ENCODE results near the gene SORT1. TPM values are rescaled to one million over a fixed set of nuclear protein-coding genes. Genes with fewer than 3 reads are reported as not detected.

SORT1 gene
- total and polyA plus RNA-seq, 2 experiments from 2014 or later: 25.0 to 27.6 TPM

DNA sequence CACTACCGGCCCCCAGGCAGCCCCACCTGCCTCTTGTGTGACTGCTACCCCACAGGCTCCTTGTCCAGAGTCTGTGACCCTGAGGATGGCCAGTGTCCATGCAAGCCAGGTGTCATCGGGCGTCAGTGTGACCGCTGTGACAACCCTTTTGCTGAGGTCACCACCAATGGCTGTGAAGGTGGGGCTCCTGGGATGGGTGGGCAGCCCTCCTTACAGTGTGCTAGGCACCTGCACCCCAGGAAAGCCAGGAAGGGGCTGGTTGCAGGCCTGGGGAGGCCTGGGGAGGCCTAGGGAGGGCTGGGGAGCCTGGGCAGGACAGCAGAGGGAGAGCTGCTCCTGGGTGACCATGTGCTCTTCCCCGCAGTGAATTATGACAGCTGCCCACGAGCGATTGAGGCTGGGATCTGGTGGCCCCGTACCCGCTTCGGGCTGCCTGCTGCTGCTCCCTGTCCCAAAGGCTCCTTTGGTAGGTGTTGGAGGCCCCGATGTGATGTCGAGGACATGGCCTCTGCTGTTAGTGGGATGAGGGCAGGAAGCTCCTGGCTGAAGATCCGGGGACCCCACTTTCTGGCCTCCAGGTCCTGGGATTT lies 131.9 kb downstream of the SORT1 start:
- no peak overlapping the region for H3K4me3 ChIP-seq
- H3K9me3 ChIP-seq (ENCODE audit: low read depth): no peaks in the 10 kb centered on the region
- no peak for DNase-seq (ENCODE audit: low read depth in 1 of 2, low spot score in 1 of 2)
- TF ChIP-seq, protein P1, sequence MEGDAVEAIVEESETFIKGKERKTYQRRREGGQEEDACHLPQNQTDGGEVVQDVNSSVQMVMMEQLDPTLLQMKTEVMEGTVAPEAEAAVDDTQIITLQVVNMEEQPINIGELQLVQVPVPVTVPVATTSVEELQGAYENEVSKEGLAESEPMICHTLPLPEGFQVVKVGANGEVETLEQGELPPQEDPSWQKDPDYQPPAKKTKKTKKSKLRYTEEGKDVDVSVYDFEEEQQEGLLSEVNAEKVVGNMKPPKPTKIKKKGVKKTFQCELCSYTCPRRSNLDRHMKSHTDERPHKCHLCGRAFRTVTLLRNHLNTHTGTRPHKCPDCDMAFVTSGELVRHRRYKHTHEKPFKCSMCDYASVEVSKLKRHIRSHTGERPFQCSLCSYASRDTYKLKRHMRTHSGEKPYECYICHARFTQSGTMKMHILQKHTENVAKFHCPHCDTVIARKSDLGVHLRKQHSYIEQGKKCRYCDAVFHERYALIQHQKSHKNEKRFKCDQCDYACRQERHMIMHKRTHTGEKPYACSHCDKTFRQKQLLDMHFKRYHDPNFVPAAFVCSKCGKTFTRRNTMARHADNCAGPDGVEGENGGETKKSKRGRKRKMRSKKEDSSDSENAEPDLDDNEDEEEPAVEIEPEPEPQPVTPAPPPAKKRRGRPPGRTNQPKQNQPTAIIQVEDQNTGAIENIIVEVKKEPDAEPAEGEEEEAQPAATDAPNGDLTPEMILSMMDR (IDR thresholded peaks at IDR 0.05; ENCODE audit: low read depth, low read length): no peak
- no peaks in the 10 kb centered on the region for H3K36me3 ChIP-seq
- H3K27ac ChIP-seq: no peak overlapping the region
- no peaks in the 10 kb centered on the region for H3K4me1 ChIP-seq (ENCODE audit: low read depth)
- no peaks in the 10 kb centered on the region for H3K27me3 ChIP-seq

DNA sequence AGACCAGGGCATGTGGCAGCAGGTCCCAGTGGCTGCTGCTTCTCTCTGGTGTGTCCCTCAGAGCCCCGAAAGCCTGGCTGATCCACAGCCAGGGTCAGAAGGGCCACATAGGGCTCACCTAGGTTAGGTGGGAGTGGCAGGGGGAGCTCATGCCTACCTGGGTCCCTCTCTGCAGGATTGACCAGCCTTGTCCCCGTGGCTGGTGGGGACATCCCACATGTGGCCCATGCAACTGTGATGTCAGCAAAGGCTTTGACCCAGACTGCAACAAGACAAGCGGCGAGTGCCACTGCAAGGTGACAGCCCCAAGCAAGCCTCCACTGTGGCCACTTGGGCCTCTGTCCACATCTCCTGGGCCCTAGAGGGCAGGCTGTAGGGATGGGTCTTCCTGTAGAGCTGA lies 132.7 kb downstream of the SORT1 start:
- H3K27me3 ChIP-seq: no peaks in the 10 kb centered on the region
- no peaks in the 10 kb centered on the region for H3K4me1 ChIP-seq (ENCODE audit: low read depth)
- TF ChIP-seq, protein P1 (IDR thresholded peaks at IDR 0.05; ENCODE audit: low read depth, low read length): no peak
- no peak for DNase-seq (ENCODE audit: low read depth in 1 of 2, low spot score in 1 of 2)
- no peak overlapping the region for H3K4me3 ChIP-seq
- H3K36me3 ChIP-seq: no peaks in the 10 kb centered on the region
- no peak overlapping the region for H3K27ac ChIP-seq
- H3K9me3 ChIP-seq (ENCODE audit: low read depth): no peaks in the 10 kb centered on the region

DNA sequence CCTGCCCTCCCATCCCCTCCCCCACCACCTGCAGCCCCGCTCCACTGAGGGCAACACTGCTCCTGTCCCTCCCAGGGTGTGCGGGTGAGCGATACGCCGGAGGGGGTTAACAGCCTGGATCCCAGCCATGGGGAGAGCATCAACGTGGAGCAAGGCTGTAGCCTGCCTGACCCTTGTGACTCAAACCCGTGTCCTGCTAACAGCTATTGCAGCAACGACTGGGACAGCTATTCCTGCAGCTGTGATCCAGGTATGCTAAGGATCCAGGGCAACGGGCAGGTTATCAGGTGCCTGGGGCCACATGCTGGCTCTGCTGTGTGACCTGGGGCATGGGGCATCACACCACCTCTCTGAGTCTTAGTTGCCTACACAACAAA lies 133.4 kb downstream of the SORT1 start:
- no peak for DNase-seq (ENCODE audit: low read depth in 1 of 2, low spot score in 1 of 2)
- Histone ChIP-seq H3K9me3 (ENCODE audit: low read depth) (no peaks in the 10 kb centered on the region), H3K4me3 (no peak overlapping the region), H3K27me3 (no peaks in the 10 kb centered on the region), H3K4me1 (ENCODE audit: low read depth) (no peaks in the 10 kb centered on the region), H3K36me3 (no peaks in the 10 kb centered on the region), H3K27ac (no peak overlapping the region)
- TF ChIP-seq, protein P1 (IDR thresholded peaks at IDR 0.05; ENCODE audit: low read depth, low read length): no peak

DNA sequence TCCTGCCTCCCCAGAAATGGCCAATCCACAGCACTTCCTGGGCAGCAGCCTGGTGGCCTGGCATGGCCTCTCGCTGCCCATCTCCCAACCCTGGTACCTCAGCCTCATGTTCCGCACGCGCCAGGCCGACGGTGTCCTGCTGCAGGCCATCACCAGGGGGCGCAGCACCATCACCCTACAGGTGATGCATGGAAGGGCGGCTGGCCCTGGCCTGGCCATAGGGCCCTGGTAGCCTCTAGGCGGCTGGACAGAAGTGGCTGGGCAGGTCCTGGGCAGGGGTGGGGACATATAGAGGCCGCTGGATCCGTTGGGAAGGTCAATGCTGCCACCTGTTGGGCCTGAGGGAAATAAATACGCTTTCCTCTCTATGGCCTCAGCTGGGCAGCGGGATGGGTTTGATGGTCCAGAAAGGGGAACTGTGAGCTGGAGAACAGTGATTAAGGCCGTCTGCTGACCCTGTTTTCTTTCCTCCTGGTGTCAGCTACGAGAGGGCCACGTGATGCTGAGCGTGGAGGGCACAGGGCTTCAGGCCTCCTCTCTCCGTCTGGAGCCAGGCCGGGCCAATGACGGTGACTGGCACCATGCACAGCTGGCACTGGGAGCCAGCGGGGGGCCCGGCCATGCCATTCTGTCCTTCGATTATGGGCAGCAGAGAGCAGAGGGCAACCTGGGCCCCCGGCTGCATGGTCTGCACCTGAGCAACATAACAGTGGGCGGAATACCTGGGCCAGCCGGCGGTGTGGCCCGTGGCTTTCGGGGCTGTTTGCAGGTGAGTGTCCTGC lies 133.9 kb downstream of the SORT1 start:
- peak; percentile 84 to 96 for DNase-seq (ENCODE audit: low read depth in 1 of 2, low spot score in 1 of 2)
- no peak overlapping the region for H3K4me3 ChIP-seq
- H3K36me3 ChIP-seq: no peaks in the 10 kb centered on the region
- H3K4me1 ChIP-seq (ENCODE audit: low read depth): no peaks in the 10 kb centered on the region
- H3K27me3 ChIP-seq: no peaks in the 10 kb centered on the region
- TF ChIP-seq, protein P1 (IDR thresholded peaks at IDR 0.05; ENCODE audit: low read depth, low read length): peak; percentile 97
- no peaks in the 10 kb centered on the region for H3K9me3 ChIP-seq (ENCODE audit: low read depth)
- H3K27ac ChIP-seq: no peak overlapping the region

DNA sequence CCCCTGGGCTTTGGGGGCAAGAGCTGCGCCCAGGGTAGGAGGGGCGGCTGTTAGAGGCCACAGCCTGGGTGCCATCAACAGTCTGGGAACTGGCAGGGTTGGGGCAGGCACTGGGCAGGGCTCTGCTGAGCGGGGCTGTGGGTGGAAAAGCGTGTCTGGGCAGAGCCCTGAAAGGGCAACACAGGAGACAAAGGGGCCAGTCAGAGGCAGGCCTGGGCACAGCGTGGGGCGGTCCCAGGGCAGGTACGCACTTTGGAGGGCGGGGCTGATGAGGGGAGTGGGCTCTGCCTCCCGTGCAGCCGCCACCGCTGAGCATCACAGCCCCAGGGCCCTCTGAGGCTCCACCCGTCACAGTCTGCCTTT lies 134.5 kb downstream of the SORT1 start:
- no peak for DNase-seq (ENCODE audit: low read depth in 1 of 2, low spot score in 1 of 2)
- H3K9me3 ChIP-seq (ENCODE audit: low read depth): no peaks in the 10 kb centered on the region
- H3K36me3 ChIP-seq: no peaks in the 10 kb centered on the region
- no peak overlapping the region for H3K4me3 ChIP-seq
- TF ChIP-seq, protein P1 (IDR thresholded peaks at IDR 0.05; ENCODE audit: low read depth, low read length): no peak
- H3K27ac ChIP-seq: no peak overlapping the region
- no peaks in the 10 kb centered on the region for H3K27me3 ChIP-seq
- no peaks in the 10 kb centered on the region for H3K4me1 ChIP-seq (ENCODE audit: low read depth)
